Measurements from ENCODE around the gene SH2D6. TPM values are rescaled to one million over a fixed set of nuclear protein-coding genes. Genes with fewer than 3 reads are reported as not detected.

Gene SH2D6
- total and polyA plus RNA-seq, 8 donors, result 0.70 to 28.1 (median 3.6) TPM

DNA sequence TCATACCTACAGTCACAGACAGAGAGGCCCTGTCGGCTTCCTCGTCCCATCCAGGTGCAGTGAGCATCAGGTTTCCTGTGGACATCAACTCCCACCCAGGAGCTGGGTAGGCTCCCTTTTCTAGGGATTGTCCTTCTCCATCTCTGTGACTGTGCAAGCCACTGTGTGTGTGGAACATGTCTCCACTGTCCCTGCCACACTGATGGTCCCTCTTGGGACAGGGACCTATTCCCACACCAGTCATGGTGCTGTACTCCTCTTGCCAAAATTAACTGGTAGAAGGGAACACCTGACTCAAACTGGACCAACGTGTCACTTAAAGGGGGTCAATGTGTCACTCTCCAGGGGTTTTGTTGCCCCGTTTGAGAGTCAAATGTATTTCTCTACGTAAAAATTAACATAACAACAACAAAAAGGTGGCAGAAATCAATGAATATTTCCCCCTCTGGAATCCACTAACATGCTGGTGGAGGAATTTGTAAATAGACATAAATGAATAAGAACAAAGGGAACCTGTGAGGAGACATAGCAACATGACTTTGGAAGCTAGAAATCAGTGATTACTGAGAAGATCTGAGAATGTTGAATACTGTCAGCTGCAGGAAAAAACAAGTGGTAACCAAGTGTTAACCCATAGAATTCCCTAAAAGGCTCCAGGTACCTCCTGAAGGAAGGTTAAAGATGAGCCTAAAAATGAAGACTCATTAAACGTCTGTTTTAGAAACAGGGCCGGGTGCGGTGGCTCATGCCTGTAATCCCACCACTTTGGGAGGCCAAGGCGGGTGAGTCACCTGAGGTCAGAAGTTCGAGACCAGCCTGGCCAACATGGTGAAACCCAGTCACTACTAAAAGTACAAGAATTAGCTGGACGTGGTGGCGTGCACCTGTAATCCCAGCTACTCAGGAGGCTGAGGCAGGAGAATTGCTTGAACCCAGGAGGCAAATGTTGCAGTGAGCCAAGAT lies 40.4 kb downstream of the SH2D6 start:
- FAIRE-seq, result no peak

DNA sequence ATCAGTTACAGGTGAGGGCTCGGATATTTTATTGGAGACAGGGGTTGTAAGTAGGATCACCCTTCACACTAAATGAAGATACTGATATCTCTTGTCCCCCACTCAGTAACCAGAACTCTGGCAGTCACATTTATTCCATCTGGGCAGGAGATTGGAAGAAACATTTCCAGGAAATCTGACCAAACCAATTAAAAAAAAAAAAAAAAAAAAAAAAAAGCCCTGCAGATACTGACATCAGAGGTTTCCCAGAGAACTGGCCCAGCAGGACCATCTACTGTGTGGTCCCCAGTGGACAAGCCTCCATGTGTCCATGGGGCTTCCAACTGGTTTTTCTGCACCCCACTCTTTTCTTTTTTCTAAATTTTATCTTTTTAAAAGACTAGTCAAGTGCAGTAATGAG lies 41.3 kb downstream of the SH2D6 start:
- Histone ChIP-seq H3K27me3 (no peaks in the 10 kb centered on the region), H3K36me3 (no peaks in the 10 kb centered on the region), H3K9me3 (no peaks in the 10 kb centered on the region), H3K4me1 (no peaks in the 10 kb centered on the region), H3K4me3 (no peak overlapping the region), H3K27ac (no peak overlapping the region)
- no peak for FAIRE-seq
- 97 to 100% methylated on average over 1 of the region's 1 CpG for WGBS, 2 donors
- peak in 1 of 4 donors; percentile 21 for ATAC-seq
- TF ChIP-seq, protein P1, sequence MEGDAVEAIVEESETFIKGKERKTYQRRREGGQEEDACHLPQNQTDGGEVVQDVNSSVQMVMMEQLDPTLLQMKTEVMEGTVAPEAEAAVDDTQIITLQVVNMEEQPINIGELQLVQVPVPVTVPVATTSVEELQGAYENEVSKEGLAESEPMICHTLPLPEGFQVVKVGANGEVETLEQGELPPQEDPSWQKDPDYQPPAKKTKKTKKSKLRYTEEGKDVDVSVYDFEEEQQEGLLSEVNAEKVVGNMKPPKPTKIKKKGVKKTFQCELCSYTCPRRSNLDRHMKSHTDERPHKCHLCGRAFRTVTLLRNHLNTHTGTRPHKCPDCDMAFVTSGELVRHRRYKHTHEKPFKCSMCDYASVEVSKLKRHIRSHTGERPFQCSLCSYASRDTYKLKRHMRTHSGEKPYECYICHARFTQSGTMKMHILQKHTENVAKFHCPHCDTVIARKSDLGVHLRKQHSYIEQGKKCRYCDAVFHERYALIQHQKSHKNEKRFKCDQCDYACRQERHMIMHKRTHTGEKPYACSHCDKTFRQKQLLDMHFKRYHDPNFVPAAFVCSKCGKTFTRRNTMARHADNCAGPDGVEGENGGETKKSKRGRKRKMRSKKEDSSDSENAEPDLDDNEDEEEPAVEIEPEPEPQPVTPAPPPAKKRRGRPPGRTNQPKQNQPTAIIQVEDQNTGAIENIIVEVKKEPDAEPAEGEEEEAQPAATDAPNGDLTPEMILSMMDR (IDR thresholded peaks at IDR 0.05), result no peak
- intact Hi-C loops (cut with DNase I), result no loop called here
- peak in 1 of 6 donors; percentile 18 for DNase-seq

More for the DNA sequence above, 40.4 kb downstream of the SH2D6 start:
- DNase-seq, result peak in 1 of 6 donors; percentile 34
- no peak for ATAC-seq
- H3K27ac ChIP-seq, result no peak overlapping the region
- intact Hi-C loops (cut with DNase I), result no loop called here
- no peaks in the 10 kb centered on the region for H3K9me3 ChIP-seq
- no peaks in the 10 kb centered on the region for H3K36me3 ChIP-seq
- 82 to 85% methylated on average over 12 of the region's 12 CpGs for WGBS, 2 donors
- no peaks in the 10 kb centered on the region for H3K27me3 ChIP-seq
- TF ChIP-seq, protein P1 (IDR thresholded peaks at IDR 0.05), result no peak
- H3K4me3 ChIP-seq, result no peak overlapping the region
- no peaks in the 10 kb centered on the region for H3K4me1 ChIP-seq

DNA sequence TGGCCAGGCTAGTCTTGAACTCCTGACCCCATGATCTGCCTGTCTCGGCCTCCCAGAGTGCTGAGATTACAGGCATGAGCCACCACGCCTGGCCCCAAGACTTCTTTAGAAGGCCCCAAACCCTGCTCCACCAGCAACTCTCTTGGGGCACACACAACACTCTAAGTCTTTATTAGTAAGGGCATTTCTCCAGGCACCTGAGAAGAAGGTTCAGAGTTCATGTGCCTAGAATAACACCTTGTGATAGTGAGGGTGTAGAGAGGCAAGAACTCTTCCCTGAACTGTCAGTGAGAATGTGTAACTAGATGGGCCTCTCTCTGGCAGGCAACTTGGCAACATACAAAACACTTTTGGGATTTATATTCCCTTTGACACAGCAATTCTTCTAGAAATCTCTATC lies 43.8 kb downstream of the SH2D6 start:
- no peak for DNase-seq

DNA sequence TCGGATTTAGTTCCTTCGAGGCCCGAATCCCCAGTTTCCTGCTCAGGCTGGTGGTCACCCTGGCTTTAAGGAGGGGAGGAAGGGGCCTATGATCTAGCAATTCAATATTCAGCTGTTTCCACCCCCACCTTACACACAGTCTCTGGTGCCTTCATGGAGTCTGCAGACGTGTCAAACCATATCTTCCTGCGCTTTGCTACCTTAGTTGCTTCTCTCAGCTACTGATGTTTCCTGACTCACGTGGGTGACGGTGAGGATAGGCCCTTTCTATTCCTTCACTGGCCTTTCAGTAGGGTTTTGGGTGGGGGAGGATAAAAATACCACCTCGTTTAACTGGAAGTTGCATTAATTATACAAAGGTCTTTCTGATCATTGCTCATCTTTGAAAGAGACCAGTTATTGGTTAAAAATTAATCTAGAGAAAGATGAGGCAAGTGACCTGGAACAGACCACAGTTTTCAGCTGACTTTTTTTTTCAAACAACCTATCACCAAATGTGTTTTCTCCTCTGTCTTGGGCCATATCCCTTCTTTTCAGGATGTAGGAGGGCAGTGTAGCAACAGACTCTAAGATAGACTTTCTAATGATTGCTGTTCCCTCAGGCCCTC lies 49.7 kb downstream of the SH2D6 start:
- H3K36me3 ChIP-seq, result no peaks in the 10 kb centered on the region
- peaks cover 16 to 39% (median 37%) of the 10 kb centered on the region in 3 donors for H3K4me1 ChIP-seq
- no peaks in the 10 kb centered on the region for H3K27me3 ChIP-seq
- peak overlapping the region in 3 of 4 donors; percentile 38 to 67 (median 53) for H3K27ac ChIP-seq
- intact Hi-C loops (cut with DNase I), result no loop called here
- FAIRE-seq (no peak), ATAC-seq (peak in 3 of 4 donors; percentile 4 to 11 (median 5)), DNase-seq (no peak)
- TF ChIP-seq, protein P1 (IDR thresholded peaks at IDR 0.05), result no peak
- no peak overlapping the region for H3K4me3 ChIP-seq
- no peaks in the 10 kb centered on the region for H3K9me3 ChIP-seq
- WGBS, 2 donors, result 65 to 71% methylated on average over 8 of the region's 8 CpGs

More for the DNA sequence above, 43.8 kb downstream of the SH2D6 start:
- FAIRE-seq (no peak), ATAC-seq (no peak)
- no peaks in the 10 kb centered on the region for H3K4me1 ChIP-seq
- no peak overlapping the region for H3K4me3 ChIP-seq
- H3K9me3 ChIP-seq, result no peaks in the 10 kb centered on the region
- intact Hi-C loops (cut with DNase I), result no loop called here
- no peak overlapping the region for H3K27ac ChIP-seq
- H3K36me3 ChIP-seq, result no peaks in the 10 kb centered on the region
- H3K27me3 ChIP-seq, result no peaks in the 10 kb centered on the region
- 85 to 98% methylated on average over 2 of the region's 2 CpGs for WGBS, 2 donors
- TF ChIP-seq, protein P1 (IDR thresholded peaks at IDR 0.05), result no peak

Data from pancreas (tissue), 10 donors.